HPDE6-E6E7 (cell line): ENCODE measurements around the gene PPP1R10.

Experiments
- DNase-seq: peaks from one replicate; pipeline ENCODE4 v3.0.0; 2011; ENCODE audit warnings: missing footprints; ENCODE audit errors: extremely low spot score

The PPP1R10 gene

GRCh38 chr6:30556066-30556905 is 60.8 kb downstream of the PPP1R10 start, which contains the start of gene GNL1:
Gene GNL1, minus strand, starts transcription at chr6:30556489. Its CDS starts 286 bp downstream, at chr6:30556203.
- peak; percentile 94 for DNase-seq

DNA sequence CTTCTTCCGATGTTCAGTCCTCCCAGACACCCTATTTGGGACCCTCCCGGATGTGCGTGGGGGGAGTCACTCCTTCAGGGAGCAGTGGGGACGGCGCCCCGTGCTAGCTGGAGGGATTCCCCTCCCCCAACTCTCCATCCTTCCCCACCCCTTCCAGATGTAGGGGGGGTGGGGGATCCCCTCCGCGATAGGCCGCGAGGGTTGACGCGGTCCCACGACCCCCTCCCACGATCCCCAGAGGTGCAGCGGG is 61.3 kb downstream of the PPP1R10 start:
- DNase-seq: no peak

DNA sequence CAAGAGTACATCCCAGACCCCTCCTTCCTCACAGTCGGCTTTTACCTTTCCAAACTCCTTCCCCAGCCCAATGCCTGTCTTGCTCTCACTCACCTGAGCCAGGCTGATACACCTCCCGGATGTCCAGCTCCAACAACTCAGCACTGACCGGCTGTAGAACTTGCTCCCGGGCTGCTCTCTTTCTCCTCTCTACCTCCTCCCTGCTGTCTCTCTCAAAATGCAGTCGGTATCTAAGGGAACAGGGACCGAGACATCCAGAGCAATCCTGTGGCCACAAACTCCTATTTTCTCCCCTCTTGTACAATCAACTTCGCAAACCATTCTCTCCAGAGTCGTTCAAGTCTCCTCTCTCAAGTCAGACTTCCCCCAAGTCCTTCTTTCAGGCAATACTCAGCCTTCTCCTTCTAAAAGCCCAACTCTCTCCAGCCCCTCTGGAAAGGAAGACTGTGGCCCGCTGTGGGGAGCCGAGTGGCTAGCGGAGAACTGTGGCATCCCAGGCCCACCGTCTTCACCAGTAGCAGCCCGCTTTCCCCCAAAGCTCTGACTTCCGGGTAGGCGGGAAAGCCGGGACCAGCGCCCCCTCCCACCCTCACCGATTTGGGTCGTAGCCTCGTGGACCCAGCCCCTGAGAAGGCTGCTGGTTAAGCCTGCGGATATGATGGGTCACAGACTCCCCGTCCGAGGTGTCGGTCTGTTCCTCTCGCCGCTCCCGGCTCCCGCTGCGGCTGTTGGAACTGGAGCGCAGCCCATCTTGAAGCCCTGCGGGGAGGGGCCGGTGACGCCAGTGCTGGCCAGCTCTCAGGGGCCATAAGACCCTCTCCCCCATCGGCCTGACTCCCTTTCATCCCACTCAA is 61.9 kb downstream of the PPP1R10 start:
- DNase-seq: no peak

DNA sequence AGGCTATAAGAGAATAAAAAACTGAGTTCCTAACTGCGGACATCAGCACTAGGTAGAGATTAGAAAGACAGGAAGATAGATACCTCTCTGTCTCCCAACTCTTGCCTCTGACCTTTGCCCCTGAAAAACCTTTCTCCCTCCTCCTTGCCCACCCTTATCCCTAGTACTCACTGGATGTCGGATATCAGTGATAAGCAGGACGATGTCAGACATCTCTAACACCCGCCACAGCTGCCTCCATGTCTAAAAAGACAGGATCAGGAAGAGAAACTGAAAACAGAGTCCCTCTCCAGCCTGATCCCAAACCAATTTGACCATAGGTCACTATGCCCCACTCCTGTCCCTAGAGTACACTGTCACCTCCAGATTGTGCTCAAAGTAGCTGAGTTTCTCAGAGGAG is 62.6 kb downstream of the PPP1R10 start:
- DNase-seq: no peak
